Activated naive CD4-positive, alpha-beta T cell treated with anti-CD3 and anti-CD28 coated beads, Interleukin-2, amount 50 U/mL, for 72 hours (primary cell): ENCODE results near the gene KRT6B. TPM values are rescaled to one million over a fixed set of nuclear protein-coding genes. Genes with fewer than 3 reads are reported as not detected.

Experiments used
- ATAC-seq, 2 donors: fragments of 150-1000 bp; cut with Tn5 transposase; 2 replicates each; pipeline ENCODE4 v1.10.0; 2021; ENCODE audit warnings: mild to moderate bottlenecking in 2 of 2, moderate library complexity in 2 of 2
- DNase-seq, 2 donors: peaks; one replicate each; pipeline ENCODE4 v3.0.0; 2021 to 2022; ENCODE audit warnings: low spot score in 2 of 2
- H3K27ac Mint-ChIP-seq, 2 donors: one replicate each; pipeline ENCODE4 v1.8.0; 2022; ENCODE audit warnings: mild to moderate bottlenecking in 2 of 2, mixed read lengths in 2 of 2
- H3K36me3 Mint-ChIP-seq, 2 donors: one replicate each; pipeline ENCODE4 v1.8.0; 2022; ENCODE audit warnings: mixed read lengths in 2 of 2
- H3K9me3 Mint-ChIP-seq, 2 donors: one replicate each; pipeline ENCODE4 v1.8.0; 2022; ENCODE audit warnings: mixed read lengths in 2 of 2
- total RNA-seq, 2 donors: library from RNA; stranded (reverse); gene quantifications; one replicate each; pipeline ENCODE4 v1.2.3, GENCODE V29; 2022

KRT6B gene
- total RNA-seq, 2 donors from 2014 or later: not detected

GRCh38 chr12:52443966-52444365 lies 8.0 kb downstream of the KRT6B start:
- Mint-ChIP-seq H3K27ac (no peak overlapping the region), H3K36me3 (no peaks in the 10 kb centered on the region), H3K9me3 (no peaks in the 10 kb centered on the region)
- DNase-seq (no peak), ATAC-seq (no peak)

DNA sequence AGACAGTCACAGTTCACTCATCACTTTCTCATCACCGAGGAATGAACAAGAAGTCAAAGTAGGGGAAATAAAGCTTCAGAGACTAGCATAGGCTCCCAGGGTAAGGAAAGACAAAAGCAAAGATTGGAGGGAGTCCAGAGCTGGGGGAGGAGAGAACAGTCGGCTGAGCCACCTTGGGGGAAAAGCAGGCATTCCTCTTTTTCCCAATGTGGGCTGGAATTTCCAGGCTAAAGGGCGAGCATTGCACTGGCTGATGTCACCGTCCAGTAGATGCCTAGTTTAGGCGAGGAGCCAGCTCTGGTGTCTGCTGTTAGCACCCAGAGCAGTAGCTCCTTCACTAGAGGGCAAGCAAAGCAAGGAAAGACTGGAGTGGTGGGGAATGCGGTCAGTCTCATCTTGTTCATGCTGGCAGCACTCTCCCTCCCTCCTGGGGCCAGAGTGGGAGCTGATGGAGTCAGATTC lies 9.3 kb downstream of the KRT6B start:
- Mint-ChIP-seq H3K36me3 (no peaks in the 10 kb centered on the region), H3K9me3 (no peaks in the 10 kb centered on the region), H3K27ac (no peak overlapping the region)
- ATAC-seq (no peak), DNase-seq (no peak)

- DNase-seq (no peak), ATAC-seq (peak in 1 of 2 donors; percentile 20)
- no peak overlapping the region for H3K27ac Mint-ChIP-seq
- H3K9me3 Mint-ChIP-seq: no peaks in the 10 kb centered on the region
- no peaks in the 10 kb centered on the region for H3K36me3 Mint-ChIP-seq
These were observed 10.5 kb downstream of the KRT6B start for GRCh38 chr12:52441320-52441911.

DNA sequence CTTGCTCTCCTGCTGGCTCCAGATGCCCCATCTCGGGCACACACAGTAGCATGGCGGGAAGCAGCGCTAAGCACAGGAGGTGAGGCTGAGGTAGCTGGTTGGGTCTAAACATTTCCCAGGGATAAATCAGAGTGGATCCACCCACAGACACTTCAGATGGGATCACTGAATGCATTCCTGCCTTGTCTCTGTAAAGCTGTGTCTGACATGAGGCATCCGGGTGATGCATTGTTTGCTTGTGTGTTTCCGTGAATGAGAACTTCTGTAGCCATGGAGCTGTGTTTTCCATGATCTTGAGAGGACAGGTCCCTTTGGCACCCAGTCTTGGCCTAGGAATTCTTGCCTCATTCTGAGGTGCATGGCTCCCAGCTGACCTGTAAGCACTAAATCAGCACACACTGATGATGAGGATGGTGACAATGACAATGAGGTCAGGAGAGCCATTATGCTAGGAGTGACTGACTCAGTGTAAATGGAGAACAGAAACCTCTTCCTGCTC lies 11.1 kb downstream of the KRT6B start:
- ATAC-seq: peak; percentile 40 to 55

GRCh38 chr12:52439845-52440244 lies 12.1 kb downstream of the KRT6B start:
- DNase-seq (no peak), ATAC-seq (no peak)
- no peaks in the 10 kb centered on the region for H3K36me3 Mint-ChIP-seq
- H3K9me3 Mint-ChIP-seq: no peaks in the 10 kb centered on the region
- no peak overlapping the region for H3K27ac Mint-ChIP-seq

More for the DNA sequence above, 11.1 kb downstream of the KRT6B start:
- no peaks in the 10 kb centered on the region for H3K9me3 Mint-ChIP-seq
- H3K36me3 Mint-ChIP-seq: no peaks in the 10 kb centered on the region
- no peak overlapping the region for H3K27ac Mint-ChIP-seq
- no peak for DNase-seq

- ATAC-seq (no peak), DNase-seq (no peak)
- Mint-ChIP-seq H3K9me3 (no peaks in the 10 kb centered on the region), H3K36me3 (no peaks in the 10 kb centered on the region), H3K27ac (no peak overlapping the region)
These were observed 12.5 kb downstream of the KRT6B start for GRCh38 chr12:52439420-52439819.

DNA sequence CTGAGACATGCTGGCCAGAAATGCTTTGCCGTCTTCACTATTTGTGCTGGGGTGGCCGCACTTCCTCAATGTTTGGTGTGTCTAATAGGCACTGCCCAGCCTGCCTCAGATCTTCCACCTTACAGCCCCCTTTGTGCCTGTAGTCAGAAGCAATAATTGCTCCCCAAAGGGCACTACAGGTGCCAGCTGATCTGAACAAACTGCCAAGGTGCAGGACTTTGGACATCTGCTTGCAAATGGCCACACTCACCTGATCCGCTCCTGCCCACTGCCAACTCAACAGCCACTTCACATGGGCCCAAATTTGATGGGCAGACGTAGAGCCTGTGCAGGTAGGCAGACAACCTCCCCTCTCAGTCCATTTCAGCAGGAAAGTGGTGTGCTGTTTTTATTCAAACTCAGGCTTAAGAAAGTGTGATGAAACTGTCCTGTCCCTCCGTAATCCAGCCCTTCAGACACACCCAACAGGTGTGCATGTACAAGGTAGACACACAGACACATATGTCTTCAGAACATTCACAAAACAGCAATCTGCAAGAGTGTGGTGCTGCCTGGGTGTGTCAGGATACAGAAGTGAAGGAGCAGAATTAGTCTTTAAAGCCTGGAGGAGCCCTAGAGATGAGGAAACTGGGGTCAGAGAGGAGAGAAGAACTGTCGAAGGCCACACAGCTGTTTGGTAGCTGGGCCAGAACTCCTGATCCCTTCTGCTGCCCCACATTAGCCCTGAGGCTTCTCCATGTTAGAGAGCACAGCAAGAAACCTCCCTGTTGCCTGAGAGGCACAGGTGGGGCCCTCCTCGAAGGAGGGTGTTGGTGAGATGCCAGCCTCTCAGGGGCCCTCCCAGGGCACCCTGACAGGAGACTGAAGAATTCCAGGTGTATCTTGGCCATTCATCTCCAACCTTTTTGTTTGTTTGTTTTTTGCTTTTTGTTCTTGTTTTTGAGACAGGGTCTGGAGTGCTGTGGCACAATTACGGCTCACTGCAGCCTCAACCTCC lies 13.3 kb downstream of the KRT6B start:
- DNase-seq (no peak), ATAC-seq (no peak)
- Mint-ChIP-seq H3K9me3 (no peaks in the 10 kb centered on the region), H3K27ac (no peak overlapping the region), H3K36me3 (no peaks in the 10 kb centered on the region)

GRCh38 chr12:52437508-52437907 lies 14.4 kb downstream of the KRT6B start:
- Mint-ChIP-seq H3K9me3 (no peaks in the 10 kb centered on the region), H3K27ac (no peak overlapping the region), H3K36me3 (no peaks in the 10 kb centered on the region)
- DNase-seq: no peak
- ATAC-seq: no peak

GRCh38 chr12:52436828-52437474 lies 15.0 kb downstream of the KRT6B start:
- no peaks in the 10 kb centered on the region for H3K9me3 Mint-ChIP-seq
- no peak for DNase-seq
- H3K36me3 Mint-ChIP-seq: no peaks in the 10 kb centered on the region

GRCh38 chr12:52436000-52436827 lies 15.7 kb downstream of the KRT6B start:
- H3K36me3 Mint-ChIP-seq: no peaks in the 10 kb centered on the region
- DNase-seq: no peak
- H3K9me3 Mint-ChIP-seq: no peaks in the 10 kb centered on the region
- no peak for ATAC-seq
- no peak overlapping the region for H3K27ac Mint-ChIP-seq

More at GRCh38 chr12:52436828-52437474, 15.0 kb downstream of the KRT6B start:
- no peak for ATAC-seq
- no peak overlapping the region for H3K27ac Mint-ChIP-seq

DNA sequence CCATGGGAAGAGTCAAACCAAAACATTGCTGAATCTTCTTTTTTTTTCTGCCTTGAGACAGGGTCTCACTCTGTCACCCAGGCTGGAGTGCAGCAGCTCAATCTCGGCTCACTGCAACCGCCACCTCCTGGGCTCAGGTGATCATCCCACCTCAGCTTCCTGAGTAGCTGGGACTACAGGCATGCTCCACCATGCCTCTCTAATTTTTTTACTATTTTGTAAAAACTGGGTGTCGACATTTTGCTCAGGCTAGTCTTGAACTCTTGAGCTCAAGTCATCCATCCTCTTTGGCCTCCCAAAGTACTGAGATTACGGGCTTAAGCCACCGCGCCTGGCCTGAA lies 16.3 kb downstream of the KRT6B start:
- H3K27ac Mint-ChIP-seq: no peak overlapping the region
- DNase-seq: no peak
- no peaks in the 10 kb centered on the region for H3K36me3 Mint-ChIP-seq
- ATAC-seq: no peak
- no peaks in the 10 kb centered on the region for H3K9me3 Mint-ChIP-seq

GRCh38 chr12:52434760-52435530 lies 17.0 kb downstream of the KRT6B start:
- no peaks in the 10 kb centered on the region for H3K36me3 Mint-ChIP-seq
- no peaks in the 10 kb centered on the region for H3K9me3 Mint-ChIP-seq
- no peak overlapping the region for H3K27ac Mint-ChIP-seq
- DNase-seq: no peak
- ATAC-seq: no peak

DNA sequence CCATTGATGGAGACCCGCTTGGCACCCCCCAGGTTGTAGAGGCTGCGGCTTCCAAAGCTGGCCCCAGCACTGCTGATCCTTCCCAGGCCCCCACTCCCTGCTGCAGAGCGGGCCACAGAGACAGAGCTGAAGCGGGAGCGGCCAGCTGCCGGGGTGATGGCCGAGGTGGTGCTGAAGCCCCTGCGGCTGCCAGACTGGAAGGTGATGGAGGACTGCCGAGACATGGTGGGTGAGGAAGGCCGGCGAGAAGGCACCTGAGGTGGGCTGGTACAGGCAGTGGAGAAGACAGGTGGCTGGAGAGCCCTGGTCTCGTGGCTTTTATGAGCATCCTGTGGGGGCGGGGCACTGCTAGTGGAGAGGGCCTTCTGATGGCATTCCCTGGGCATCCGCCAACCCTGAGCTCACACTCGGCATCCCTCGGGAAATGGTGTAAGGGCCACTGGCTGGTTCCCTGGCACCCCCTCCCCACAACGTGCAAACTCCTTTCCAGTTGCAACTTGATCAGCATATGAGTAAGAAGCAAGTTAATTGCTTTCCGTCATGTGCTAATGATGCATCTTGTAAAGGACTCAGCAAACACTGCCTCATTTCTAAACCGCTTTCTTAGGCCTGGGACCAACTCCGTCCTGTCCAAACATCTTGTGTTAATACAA lies 17.7 kb downstream of the KRT6B start, which contains the start of gene KRT75:
TSS of gene KRT75 (minus strand) at position 291 of the 653 bp plus-strand sequence. CDS start at position 224, 67 bp downstream.
- DNase-seq (no peak), ATAC-seq (no peak)
- no peak within 1 kb of the TSS for H3K27ac Mint-ChIP-seq
- no peaks in the 10 kb centered on the region for H3K36me3 Mint-ChIP-seq
- H3K9me3 Mint-ChIP-seq: no peaks in the 10 kb centered on the region

DNA sequence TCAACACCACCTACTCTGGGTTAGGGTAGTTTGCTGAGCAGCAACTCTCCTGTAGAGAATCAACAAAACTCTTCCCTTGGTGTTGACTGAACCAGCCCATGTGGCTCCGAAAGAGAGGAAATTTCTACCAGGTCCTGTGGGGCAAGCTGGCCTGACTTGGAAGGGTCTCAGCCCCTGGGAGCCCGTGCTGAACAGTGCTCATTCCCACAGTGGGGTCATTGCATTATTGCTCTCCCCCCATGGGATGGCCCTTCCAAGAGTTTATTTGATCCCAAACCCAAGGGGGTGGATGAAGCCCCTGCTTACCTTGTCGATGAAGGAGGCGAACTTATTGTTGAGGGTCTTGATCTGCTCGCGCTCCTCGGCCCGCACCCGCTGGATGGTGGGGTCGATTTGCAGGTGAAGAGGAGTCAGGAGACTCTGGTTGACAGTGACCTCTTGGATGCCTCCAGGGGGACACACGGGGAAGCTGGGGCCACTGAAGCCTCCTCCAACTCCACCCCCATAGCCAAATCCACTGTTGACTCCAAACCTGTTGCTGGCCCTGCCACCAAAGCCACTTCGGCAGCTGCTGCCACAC lies 18.4 kb downstream of the KRT6B start:
- no peaks in the 10 kb centered on the region for H3K36me3 Mint-ChIP-seq
- no peaks in the 10 kb centered on the region for H3K9me3 Mint-ChIP-seq
- no peak overlapping the region for H3K27ac Mint-ChIP-seq
- ATAC-seq (no peak), DNase-seq (no peak)
